GM19238 (cell line): Measurements from ENCODE around the gene DPY19L3.
"Not testable (repeated sequence)": the region's sequence is repeated elsewhere in the genome, so short reads cannot be mapped to it uniquely, and the experiment has no call there.

Experiments used
- DNase-seq: peaks from one replicate; pipeline ENCODE4 v3.0.0; 2011; ENCODE audit warnings: low spot score; ENCODE audit not compliant: insufficient read length

Gene DPY19L3

DNA sequence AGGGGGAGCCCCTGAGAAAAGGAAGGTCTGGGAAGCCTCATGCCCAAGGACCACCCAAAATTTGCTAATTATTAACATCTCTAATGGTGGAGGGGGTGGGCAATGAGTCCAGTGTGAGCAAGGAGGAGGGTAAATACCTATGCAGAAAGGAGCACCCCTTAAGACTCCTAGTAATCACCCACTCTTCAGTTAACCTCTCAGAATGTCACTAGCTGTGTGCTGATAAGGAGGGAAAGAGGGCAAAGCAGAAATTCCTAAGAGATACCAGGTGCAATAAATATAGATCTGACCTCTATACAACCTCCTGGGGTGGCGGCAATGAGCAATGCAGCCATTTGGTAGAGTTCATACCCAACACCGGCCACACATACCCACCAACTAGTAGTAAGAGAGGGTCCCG, 12.7 kb upstream of the DPY19L3 start:
- no peak for DNase-seq

DNA sequence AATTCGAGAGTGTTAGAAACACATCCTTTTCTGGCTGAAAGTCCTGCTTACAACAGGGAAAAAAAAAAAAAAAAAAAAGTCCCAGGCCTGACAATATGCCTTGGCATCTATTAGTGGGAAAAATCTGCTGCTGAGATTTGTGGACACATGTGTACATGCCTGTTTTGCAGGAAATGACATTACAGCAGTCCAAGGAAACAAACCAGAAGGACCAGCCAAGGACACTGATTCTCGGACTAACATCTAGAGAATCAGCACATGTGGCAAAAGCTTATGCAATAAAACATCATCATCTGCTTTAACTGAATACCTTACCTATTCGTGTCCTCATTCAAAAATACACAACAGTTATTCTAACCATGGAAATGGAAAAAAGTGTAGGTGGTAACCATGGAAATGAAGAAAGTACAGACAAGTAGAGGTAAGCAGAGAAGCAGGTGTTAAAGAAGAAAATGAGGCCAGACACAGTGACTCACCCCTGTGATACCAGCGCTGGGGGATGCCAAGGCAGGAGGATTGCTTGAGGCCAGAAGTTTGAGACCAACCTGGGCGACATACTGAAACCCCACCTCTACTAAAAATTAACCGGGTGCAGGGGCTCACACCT, 9.4 kb upstream of the DPY19L3 start:
- no peak for DNase-seq

DNA sequence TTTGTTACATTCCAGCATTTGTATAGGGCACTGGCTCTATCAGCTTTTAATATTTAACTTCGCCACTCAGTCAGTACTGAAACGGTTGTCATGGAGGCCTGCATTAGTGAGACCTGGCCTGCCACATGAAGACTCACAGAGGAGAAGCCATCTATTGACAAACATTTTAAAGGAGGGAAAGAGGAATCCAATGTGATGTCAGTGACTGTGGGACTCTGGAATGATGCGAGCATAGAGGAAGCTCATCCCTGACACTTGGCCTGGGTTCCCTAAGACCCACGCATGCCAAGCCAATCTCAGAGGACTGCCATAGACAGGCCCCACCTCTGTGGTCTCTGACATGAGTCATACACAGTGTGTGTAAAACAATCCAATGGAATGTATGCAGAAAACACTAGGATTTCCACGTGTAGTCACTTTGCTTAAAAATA, 7.9 kb upstream of the DPY19L3 start:
- no peak for DNase-seq

DNA sequence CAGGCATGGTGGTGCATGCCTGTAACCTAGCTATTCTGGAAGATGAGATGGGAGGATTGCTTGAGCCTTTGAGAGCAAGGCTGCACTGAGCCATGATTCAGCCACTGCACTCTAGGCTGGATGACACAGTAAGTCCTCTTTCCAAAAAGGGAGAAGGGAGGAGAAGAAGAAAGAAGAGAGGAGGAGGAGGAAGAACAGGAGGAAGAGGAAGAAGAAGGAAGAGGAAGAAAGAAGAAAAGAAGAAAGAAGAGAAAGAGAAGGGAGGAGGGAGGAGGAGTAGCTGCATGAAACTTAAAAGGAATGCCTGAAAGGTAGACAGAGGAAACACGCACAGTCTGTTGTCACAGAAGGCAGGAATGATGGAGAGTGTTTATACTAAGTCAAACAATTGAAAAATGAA, 3.6 kb upstream of the DPY19L3 start:
- no peak for DNase-seq

DNA sequence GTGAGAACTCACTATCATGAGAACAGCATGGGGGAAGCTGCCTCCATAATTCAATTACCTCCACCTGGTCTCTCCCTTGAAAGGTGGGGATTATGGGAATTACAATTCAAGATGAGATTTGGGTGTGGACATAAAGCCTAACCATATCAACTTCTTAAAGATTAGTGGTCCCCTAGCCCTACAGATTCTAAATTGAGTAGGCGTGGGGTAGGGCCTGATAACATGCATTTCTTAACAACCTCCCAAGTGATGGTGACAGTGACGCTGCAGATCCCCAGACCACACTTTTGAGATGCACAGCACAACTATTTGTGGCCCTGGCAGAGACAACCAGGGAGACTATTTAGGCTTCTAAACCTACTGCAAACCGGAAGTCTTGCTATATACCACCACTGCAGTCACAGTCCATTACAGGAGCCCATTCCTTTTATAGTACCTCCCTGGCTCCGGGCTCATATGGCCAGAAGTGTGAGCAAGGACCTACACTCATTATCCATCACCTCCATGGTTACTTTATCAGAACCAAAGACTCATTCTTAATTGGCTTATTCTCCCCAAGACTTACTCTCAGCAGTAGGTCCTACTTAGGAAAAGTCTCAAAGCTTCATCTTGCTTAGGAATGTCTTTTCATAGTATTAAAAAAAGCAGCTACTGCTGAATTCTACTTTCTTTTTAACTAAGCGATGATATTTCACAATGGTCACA, 2.1 kb upstream of the DPY19L3 start:
- no peak for DNase-seq

DNA sequence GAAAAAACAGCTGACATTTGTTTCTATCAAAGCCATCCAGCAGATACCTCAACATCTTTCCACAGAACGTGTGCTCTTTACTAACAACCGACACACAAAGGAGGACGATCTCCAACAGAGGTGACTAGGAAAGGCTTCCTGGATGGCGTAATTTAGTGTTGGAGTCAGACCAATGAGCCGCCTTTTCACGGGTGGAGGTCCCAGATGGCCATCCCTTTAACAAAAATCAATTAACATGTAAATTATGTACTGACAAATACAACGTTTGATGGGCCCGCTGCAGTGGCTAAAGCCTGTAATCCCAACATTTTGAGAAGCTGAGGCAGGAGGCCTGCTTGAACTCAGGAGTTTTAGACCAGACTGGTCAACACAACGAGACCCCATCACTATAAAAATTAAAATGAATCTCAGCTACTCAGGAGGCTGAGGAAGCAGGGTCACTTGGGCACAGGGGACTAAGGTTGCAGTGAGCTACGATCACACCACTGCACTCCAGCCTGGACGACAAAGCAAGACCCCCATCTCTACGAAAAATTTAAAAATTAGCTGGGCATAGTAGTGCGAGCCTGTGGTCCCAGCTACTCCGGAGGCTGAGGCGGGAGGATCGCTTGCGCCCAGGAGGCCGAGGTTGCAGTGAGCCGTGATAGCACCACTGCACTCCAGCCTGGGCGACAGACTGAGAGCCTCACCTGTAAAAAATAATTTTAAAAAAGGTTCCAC, 1.2 kb upstream of the DPY19L3 start:
- no peak for DNase-seq

DNA sequence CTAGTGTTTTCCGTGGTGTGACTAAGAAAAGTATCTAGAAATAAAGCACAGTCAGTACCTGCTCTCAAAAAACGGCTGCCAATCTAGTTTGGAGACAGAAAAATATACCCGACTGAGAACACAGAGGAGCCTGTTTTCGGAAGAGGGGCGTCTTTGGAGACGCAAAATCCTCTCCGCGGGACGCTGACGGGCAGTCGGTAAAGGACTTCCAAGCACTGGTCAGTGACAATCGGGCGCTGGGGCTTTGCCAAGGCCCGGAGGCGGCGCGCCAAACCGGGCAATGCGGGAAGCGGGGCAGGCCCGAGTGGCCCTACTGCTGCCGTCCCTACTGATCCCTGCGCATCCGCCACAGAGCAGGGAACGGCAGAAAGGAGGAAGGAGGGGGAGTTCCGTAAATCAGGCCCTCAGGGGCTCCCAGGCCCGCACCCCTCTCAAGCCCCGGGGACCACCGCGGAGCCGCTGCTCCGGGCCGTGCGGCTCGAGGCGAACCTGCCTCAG, 588 bp upstream of the DPY19L3 start:
- DNase-seq, result no peak

DNA sequence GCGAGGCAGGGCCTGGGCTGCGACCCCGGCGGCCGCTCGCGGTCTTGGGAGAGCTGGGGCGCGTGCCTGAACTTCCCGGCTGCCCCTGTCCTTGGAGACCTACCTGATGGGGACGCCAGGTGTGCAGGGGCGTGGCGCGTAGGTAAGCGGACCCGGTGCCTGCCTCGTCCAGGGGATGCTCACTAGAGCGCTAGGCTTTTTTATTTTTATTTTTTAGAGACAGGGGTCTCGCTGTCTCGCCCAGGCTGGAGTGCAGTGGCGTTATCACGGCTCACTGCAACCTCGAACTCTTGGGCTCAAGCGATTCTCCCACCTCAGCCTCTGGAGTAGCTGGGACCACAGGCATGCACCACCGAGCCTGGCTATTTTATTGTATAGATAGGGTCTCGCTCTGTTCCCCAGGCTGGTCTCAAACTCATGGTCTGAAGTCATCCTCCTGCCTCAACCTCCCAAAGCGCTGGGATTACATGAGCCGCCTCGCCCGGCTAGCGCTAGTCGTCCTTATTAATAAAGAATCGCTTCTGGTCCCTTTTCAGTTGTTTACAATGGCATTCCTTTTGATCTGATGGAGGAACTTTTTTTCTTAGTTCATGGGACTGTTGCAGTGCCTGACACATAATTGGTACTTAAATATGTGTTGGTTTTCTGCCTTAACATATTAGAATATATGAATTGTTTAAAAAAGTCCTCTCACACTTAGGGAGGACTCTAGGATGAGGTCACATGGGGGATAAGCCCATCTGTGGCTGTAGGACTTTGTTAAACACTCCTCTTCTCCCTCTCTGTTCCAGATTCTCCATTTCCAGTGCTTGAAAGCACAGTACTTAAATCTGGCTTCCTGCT, 812 bp downstream of the DPY19L3 start:
- DNase-seq, result no peak

DNA sequence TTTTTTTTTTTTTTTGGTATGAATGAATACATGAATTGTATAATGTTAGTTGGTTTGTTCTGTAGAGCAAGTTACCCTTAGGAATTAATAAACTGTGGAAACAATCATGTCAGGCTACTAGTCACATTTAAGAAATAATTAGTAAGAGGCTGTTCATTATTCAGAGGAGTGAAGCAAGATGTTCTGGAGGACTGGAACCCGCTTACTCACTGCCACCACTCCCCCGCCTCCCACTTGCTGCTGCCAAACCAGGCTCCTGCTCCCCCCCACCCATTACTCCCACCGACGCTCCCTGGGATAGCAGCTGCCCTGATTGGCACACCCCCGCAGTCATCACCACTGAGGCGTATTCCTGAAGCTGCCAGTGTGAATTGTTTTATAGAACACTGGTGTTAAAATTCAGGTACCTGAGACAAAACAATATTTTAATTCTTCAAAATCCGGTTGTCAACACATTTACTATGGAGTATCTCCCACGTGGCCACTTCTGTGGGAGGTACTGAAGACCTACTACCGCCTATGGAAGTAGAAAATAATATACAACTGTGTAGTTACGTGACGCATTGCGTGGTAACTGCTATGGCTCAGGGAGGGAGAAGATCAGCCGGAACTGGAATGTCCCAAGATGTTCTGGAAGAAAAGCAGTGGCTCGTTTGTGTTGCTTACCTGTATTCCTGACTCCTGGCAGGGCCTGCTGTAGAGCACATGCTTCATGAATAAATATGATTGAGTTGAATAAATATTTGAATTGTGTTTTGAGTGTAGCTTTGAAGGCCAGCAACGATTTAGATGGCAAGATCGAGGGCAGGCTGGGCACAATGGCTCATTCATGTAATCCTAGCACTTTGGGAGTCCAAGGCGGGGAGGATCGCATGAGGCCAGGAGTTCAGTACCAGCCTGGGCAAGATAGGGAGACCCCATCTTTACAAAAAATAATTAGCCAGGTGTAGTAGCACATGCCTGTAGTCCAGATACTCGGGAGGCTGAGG, 1.7 kb downstream of the DPY19L3 start:
- DNase-seq, result no peak

DNA sequence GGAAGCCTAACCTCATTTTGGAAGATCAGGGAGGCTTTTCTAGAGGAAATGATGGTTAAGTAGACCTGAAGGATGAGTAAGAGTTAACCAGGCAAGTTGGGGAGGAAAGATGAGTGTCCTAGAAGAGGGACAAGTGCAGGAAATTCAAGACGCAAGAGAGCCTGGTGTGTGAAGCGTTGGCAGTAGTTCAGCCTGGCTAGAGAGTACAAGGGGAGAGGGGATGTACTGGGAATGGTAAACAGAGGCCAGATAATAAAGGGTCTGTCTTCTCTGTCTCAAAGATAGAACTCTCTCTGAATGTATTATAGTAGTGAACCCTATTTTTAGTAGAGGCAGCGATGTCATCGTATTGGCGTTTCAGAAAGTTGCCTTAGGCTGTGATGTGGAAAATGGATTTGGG, 9.7 kb downstream of the DPY19L3 start:
- DNase-seq, result no peak

DNA sequence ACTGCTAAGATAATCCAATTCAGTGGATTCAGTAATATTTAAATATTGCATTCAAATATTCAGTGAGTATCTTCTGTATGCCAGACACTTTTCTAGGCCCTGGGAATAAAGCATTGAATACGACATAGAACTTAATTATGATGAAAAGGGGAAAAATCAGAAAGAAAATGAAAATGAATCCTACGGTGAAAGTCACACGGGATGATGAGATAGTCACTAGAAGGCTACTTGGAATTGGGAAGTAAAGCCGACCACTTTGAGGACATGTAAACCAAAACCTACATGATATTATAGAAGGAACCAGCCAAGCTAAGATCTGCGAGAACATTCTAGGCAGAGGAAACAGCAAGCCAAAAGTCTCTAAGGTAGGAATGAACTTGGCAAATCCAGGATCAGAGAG, 10.1 kb downstream of the DPY19L3 start:
- DNase-seq, result no peak

DNA sequence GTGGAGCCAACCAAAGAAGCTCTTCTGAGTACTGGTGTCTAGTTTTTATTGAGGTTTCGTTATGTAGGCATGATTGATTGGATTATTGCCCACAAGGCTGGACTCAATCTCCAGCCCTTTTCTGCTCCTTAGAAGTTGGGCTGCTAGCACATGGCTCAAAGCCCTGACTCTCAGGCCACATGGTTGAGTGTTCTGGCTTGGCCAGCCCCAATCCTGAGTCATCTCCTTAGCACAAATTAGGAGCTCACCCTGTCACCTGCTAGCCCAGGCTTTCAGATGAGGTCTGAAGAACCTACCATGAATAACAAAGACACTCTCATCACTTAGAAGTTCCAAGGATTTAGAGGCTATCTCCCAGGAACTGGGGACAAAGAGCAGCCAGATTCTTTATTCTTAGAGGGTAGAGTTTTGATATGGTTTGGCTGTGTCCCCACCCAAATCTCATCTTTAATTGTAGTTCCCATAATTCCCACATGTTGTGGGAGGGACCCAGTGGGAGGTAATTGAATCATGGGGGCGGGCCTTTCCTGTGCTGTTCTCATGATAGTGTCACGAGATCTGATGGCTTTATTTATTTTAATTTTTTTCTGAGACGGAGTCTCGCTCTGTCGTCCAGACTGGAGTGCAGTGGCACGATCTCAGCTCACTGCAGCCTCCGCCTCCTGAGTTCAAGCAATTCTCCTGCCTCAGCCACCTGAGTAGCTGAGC, 11.3 kb downstream of the DPY19L3 start:
- no peak for DNase-seq

DNA sequence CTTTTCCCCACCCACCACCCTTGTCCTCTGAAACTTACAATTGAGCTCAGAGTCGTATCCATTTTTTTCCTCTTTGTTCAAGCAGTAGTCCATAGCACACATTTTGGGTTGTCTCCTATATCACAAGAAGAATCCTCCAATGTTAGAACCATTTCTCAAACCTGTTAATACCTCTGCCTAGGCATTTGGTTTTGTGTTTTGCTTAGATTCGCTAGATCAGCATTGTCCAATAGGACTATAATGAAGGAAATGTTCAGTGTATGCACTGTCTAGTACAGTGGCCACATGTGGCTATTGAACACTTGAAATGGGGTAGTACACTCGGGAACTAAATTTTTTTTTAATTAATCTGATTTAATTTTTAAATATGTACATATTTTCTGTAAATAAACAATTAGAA, 12.6 kb downstream of the DPY19L3 start:
- DNase-seq, result no peak

DNA sequence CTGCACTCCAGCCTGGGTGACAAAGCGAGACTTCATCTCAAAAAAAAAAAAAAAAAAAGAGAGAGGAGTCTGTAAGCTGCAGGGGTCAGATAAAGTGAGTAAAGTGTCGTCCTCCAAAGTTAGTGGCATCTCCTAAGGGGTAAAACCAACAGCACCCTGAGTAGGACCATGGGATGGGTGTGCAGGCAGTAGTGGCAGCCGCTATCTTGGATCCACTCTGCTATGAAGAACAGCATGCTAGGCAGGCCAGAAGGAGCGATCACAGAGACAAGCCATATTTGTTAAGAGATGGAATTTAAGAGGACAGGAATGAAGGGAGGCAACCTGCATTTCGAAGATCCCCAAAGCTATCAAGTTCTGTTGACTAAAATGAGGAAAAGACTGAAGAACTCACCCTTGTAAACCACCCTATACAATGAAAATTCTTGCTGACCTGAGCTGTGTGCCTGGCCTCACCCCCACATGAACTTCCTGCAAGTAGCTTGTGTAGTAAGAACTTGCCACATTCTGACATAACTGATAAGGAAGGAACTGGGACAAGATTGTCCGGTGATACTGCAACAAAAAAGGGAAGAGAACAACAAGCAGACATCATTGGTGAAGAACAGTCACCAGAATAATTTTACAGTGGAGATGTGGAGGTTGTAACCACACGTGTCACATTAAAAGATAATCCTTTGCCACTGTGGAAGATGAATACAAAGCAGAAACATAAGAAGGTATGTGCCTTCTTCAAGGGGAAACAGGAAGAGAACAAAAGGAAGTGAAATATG, 16.2 kb downstream of the DPY19L3 start:
- no peak for DNase-seq

DNA sequence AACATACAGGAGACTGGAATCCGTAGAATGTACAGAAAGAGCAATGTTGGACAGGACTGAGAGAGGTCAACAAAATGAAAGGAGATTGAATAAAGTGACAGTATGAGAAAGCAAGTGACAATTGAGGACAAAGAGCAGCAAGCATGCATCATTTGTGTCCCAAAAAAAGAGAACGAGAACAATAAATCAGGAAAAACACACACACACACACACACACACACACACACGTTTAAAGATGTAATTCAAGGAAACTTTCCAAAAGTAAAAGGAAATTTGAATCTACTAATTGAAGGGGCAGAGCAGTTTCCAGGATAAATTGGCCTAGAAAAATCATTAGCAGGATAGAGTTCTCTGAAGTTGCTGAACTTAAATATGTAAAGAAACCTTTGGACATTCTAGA, 16.9 kb downstream of the DPY19L3 start:
- no peak for DNase-seq

DNA sequence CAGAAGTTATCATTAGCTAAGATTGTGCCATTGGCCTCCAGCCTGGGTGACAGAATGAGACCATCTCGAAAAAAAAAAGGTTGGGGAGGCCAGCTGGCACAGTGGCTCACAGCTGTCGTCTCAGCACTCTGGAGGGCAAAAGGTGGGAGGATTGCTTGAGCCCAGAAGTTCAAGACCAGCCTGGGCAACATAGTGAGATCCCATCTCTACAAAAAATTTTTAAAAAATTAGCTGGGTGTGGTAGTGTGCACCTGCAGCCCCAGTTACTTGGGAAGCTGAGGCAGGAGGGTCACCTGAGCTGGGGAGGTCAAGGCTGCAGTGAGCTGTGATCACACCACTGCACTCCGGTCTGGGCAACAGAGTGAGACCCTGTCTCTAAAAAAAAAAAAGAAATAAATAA, 18.4 kb downstream of the DPY19L3 start:
- DNase-seq, result not testable (repeated sequence)

DNA sequence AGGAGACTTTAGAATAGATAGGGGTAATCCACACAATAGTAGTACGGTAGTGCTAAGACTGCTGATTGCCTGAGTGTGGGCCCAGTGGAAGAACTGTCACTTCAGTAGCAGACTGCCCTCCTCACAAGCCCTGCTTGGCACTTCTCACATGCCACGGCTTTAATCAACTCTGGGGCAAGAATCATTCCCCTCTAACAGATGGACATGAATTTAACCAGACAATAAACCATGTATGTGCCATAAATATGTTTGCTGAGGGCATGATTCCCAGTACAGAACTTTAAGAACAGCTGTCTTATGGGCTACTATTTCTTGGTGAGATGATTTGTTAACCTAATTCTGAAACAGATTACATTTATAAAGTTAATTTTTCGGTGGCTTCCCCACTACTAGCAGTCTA, 22.0 kb downstream of the DPY19L3 start:
- DNase-seq, result no peak

DNA sequence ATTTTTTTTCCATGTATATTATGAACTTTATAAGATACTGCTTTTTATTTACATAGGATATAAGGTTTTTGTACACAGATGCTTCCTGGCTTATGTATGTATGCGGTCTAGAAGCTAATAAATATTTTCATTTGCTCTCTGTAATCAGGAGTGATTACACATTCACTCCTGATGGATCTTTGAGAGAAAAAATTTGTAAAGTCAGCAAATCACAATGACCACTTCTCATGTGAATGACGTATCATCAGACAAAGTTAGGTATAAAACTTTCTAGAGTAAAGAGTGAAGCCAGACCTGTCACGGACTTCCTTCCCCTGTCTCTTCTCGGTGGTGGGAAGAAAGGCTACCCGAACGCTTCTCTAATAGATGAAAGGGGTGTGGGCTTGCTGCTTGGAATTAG, 31.1 kb downstream of the DPY19L3 start:
- DNase-seq, result no peak

DNA sequence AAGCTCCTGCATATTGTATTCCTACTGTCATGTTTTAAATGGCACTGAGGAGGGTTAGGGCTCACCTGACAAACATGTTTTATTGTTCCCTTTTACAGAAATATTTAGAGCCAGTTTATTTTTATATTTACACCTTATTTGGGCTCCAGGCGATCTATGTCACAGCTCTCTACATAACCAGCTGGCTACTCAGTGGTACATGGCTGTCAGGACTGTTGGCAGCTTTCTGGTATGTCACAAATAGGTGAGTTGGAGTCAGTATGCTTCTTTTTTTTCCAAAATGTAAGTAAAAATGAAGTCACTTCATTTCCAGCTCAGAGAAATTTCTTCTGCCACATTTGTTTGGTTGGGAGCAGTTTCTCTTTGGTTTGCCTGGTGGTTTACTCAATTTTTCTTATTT, 31.5 kb downstream of the DPY19L3 start:
- no peak for DNase-seq
